Fibroblast of villous mesenchyme (primary cell): Measurements from ENCODE around the gene JAZF1. TPM values are rescaled to one million over a fixed set of nuclear protein-coding genes. Genes with fewer than 3 reads are reported as not detected.
"Not testable (repeated sequence)": the region's sequence is repeated elsewhere in the genome, so short reads cannot be mapped to it uniquely, and the experiment has no call there.

Experiments
- DNase-seq: peaks from one replicate; pipeline ENCODE4 v3.0.0-alpha.2; 2010; ENCODE audit warnings: low read depth
- H3K4me3 ChIP-seq: 2 replicates; pipeline ENCODE4 v1.5.1; 2011; ENCODE audit warnings: low read depth, mild to moderate bottlenecking, low read length
- total RNA-seq: library from RNA; depleted of rRNA; stranded (reverse); fragments of >200 nt; gene quantifications from 2 replicates; pipeline ENCODE4 v1.2.3, GENCODE V29; 2012
- TF ChIP-seq, protein P1 (sequence below): IDR thresholded peaks from 2 replicates; pipeline ENCODE4 v1.5.1; 2012; ENCODE audit warnings: low read depth, mild to moderate bottlenecking, low read length; ENCODE audit not compliant: insufficient read depth

The JAZF1 gene
- total RNA-seq, 1 donor: 38.4 TPM

DNA sequence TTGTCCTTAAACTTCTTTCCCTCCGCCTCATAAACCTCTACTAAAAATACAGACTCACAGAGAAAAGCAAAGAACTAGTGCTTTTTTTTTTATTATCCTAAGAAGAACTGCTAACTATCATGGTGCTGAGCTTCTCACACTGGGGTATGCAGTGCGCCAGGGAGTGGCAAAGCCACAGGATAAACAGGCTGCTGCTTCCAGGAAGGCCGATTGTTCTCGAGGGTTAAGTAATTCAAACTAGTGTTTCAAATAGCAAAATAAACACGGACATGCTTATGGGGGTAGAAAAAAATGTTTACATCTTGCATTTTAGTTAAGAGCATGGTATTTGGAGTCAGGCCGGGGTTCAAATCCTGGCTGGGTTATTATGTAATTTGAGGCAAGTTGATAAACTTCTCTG, 283.6 kb downstream of the JAZF1 start:
- peak; percentile 63 for DNase-seq
- no peak overlapping the region for H3K4me3 ChIP-seq
- TF ChIP-seq, protein P1, sequence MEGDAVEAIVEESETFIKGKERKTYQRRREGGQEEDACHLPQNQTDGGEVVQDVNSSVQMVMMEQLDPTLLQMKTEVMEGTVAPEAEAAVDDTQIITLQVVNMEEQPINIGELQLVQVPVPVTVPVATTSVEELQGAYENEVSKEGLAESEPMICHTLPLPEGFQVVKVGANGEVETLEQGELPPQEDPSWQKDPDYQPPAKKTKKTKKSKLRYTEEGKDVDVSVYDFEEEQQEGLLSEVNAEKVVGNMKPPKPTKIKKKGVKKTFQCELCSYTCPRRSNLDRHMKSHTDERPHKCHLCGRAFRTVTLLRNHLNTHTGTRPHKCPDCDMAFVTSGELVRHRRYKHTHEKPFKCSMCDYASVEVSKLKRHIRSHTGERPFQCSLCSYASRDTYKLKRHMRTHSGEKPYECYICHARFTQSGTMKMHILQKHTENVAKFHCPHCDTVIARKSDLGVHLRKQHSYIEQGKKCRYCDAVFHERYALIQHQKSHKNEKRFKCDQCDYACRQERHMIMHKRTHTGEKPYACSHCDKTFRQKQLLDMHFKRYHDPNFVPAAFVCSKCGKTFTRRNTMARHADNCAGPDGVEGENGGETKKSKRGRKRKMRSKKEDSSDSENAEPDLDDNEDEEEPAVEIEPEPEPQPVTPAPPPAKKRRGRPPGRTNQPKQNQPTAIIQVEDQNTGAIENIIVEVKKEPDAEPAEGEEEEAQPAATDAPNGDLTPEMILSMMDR: no peak

DNA sequence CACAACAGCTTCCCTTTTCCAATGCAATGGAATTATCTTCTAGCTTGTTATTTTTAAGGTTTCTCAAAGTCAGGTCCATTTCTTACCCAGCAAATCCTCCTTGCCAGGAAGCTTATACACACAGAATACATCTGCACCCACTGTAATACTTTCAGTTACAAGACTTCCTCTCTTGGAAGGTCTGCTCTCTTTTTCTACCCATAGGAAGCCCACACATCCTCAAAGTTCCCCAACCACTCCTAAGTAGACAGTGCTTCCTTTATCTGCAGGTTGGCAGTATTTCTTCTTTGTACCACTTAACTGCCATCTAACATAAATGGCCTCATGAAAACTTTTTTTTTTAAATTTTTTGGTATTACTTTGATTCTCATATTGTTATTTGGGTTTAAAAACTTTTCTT, 285.0 kb downstream of the JAZF1 start:
- H3K4me3 ChIP-seq: no peak overlapping the region
- TF ChIP-seq, protein P1: no peak
- DNase-seq: no peak

DNA sequence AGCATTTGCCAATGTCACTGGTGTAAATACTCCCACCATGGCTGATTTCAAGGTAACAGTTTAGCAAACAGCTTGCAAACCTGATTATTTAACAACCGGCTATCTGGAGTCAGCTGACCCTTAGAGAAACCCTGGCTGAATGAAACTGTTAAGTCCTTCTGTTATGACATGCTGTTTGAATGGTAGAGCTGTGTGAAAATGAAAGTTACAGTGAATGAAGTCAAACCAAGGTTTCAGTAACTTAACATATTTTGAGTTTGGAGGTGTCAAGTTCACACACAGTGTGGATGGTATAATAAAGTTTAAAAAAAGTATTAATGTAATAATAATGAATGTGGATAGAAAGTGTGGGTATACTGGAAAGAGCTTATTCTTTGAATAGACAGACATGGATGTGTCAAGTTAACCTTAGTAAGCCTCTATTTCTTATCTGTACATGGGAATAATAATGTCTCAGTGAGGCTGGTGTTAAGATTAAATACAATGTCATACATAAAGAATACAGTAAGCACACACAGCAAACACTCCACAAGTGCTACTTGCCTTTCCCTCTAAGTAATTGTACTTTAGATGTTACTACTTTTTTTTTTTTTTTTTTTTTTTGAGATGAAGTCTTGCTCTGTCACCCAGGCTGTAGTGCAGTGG, 290.3 kb downstream of the JAZF1 start:
- TF ChIP-seq, protein P1: no peak
- H3K4me3 ChIP-seq: no peak overlapping the region
- no peak for DNase-seq

DNA sequence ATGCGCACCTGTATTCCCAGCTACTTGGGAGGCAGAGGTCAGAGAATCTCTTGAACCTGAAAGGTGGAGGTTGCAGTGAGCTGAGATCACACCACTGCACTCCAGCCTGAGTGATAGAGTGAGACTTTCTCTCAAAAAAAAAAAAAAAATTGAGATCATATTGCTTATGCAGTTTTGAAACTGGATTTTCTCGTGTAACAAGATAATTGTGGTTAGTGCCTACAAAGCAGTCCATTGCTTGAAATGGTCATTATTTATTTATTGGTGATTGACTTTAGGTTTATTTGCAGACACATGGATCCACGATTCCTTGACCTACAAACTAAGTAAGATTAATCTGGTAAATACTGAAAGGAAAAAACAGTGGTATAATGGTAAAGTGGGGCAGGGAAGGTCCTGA, 290.8 kb downstream of the JAZF1 start:
- H3K4me3 ChIP-seq: no peak overlapping the region
- TF ChIP-seq, protein P1: no peak
- DNase-seq: no peak

DNA sequence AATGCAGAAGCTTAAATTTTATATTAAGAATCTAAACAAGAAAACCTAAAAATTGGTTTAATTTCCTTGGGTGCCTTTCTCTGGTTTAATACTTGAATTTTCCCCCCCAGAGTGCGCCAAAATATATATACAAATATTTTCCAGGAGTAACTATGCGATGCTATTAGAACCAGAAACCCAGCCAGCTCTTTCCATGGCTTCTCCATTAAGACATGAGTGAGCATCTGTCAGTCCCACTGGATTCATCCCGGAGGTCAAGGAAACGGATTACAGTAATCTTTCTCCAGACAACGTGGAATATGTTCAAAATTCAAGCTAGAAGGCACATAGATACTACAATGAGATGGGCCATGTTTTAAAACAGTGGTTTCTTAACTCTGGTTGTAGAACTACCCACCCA, 291.9 kb downstream of the JAZF1 start:
- TF ChIP-seq, protein P1: no peak
- no peak for DNase-seq
- H3K4me3 ChIP-seq: no peak overlapping the region

DNA sequence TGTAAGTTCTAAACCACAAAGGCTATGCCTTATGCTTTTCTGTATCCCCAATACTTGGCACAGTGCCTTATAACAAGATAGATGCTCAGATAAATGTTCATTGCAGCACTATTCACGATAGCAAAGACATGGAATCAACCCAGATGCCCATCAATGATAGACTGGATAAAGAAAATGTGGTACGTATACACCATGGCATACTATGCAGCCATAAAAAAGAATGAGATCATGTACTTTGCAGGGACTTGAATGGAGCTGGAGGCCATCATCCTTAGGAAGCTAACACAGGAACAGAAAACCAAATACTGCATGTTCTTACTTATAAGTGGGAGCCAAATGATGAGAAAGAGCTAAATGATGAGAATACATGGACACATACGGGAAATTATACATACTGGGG, 293.9 kb downstream of the JAZF1 start:
- not testable (repeated sequence) for DNase-seq, H3K4me3 ChIP-seq

DNA sequence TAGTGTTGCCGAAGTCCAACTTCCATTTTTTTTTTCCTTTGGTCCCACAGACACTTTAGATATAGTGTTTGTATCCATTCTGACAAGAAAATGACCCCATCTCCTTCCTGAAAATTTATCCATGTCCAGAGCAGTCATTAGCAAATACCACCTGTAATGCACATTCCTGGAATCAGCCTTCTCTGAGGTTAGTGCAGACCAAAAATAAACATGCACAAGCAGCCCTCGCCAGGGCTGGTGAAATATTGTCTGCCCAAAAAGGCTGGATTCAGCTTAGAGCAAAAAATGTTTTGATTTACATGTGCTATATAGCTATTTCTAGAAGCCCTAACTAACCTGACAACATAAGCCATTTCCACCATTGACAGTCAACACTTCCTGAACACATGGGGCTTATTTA, 294.9 kb downstream of the JAZF1 start:
- no peak for DNase-seq
- TF ChIP-seq, protein P1: no peak
- H3K4me3 ChIP-seq: no peak overlapping the region
